ENCODE measurements around the gene ZFYVE1. TPM values are rescaled to one million over a fixed set of nuclear protein-coding genes. Genes with fewer than 3 reads are reported as not detected.

ZFYVE1 gene
- total and polyA plus RNA-seq, 10 of the 15 experiments (the other 5 are each of a cell fraction or from before 2014, with no cell fraction given): 1.2 to 13.3 (median 6.4) TPM

DNA sequence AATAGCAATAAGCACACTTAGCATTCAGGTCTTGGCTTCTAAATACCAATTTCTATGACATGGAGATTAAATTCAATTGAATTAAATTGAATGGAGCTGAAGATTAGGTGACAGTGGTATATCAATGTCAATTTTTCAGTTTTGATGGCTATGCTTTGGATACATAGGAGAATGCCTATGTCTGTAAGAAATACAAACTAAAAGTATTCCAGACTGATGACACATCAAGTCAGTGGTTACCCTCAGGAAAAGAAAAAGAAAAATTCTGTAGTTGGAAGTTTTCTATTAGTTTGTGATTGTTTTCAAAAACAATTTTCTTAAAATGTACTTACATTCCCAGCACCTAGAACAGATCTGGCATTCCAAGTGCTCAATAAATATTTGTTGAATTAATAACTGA lies 105.5 kb downstream of the ZFYVE1 start:
- BruUV-seq (replicated peaks): no TSS peak
- ChIA-PET CTCF (interaction anchor here (1.7 to 1.9 kb wide), 2 partner anchors 27 to 408 kb away, joined by 5 to 11 read pairs; no protein-coding TSS in a partner anchor), SMC1A (ENCODE audit: uncharacterized antibody, unreplicated experiment) (interaction anchor here (1.0 kb wide), 1 partner anchor 17 kb away, joined by 3 read pairs; no protein-coding TSS in a partner anchor), POLR2A (no interaction called here), RAD21 (ENCODE audit: unreplicated experiment) (no interaction called here)
- DNase-seq (ENCODE audit: low read depth, low spot score) (no peak), FAIRE-seq (no peak), ATAC-seq (no peak)
- Histone ChIP-seq H3K4me2 (ENCODE audit: control insufficient read depth, insufficient read depth) (no peak overlapping the region), H3K79me2 (ENCODE audit: control insufficient read depth, insufficient read depth, low read length) (no peaks in the 10 kb centered on the region), H3K27ac (ENCODE audit: control insufficient read depth, insufficient read depth) (no peak overlapping the region), H3K9me3 (replicated peaks; ENCODE audit: control insufficient read depth, insufficient read depth, low read length) (no peaks in the 10 kb centered on the region), H3K36me3 (ENCODE audit: control insufficient read depth in 2 of 2, insufficient read depth in 2 of 2, low read length in 1 of 2) (no peaks in the 10 kb centered on the region), H3K27me3 (replicated peaks in 1 of 2; ENCODE audit: control insufficient read depth in 2 of 2, insufficient read depth in 2 of 2, low read length in 1 of 2) (no peaks in the 10 kb centered on the region; a peak in 1 of 4 replicates), H3K9ac (ENCODE audit: control insufficient read depth, insufficient read depth, low read length) (no peak overlapping the region), H3K4me1 (ENCODE audit: control insufficient read depth, insufficient read depth, low read length) (no peaks in the 10 kb centered on the region; the same call in 1 of the 2 replicates), H3K4me3 (no peak overlapping the region), H4K20me1 (ENCODE audit: control insufficient read depth, insufficient read depth) (no peaks in the 10 kb centered on the region), H2AFZ (ENCODE audit: control insufficient read depth, low read depth, low read length) (no peak overlapping the region)
- in situ Hi-C loops (cut with MboI) (no loop called here), intact Hi-C loops (cut with micrococcal nuclease; ENCODE audit: unreplicated experiment) (no loop called here)
- TF ChIP-seq ZNF622 (IDR thresholded peaks at IDR 0.05) (no peak), EP300 (IDR thresholded peaks at IDR 0.05; ENCODE audit: borderline replicate concordance in 1 of 2, control insufficient read depth in 1 of 2, low read depth in 2 of 2, low read length in 2 of 2) (no peak), TCF7 (IDR thresholded peaks at IDR 0.05; ENCODE audit: borderline replicate concordance) (no peak), TCF12 (IDR thresholded peaks at IDR 0.05; ENCODE audit: low read depth, low read length) (no peak), BRCA1 (IDR thresholded peaks at IDR 0.05; ENCODE audit: low read depth, low read length) (no peak), IKZF1 (conservative IDR thresholded peaks at IDR 0.05) (no peak), NFIC (IDR thresholded peaks at IDR 0.05; ENCODE audit: low read depth, low read length) (no peak), PAX8 (IDR thresholded peaks at IDR 0.05) (no peak), EZH2 (IDR thresholded peaks at IDR 0.05; ENCODE audit: borderline replicate concordance, control insufficient read depth, low read depth, low read length) (no peak), KAT2A (conservative IDR thresholded peaks at IDR 0.05; ENCODE audit: control insufficient read depth, low read depth, low read length) (no peak), RUNX3 (IDR thresholded peaks at IDR 0.05; ENCODE audit: low read length) (no peak)
- TF ChIP-seq, protein P1, sequence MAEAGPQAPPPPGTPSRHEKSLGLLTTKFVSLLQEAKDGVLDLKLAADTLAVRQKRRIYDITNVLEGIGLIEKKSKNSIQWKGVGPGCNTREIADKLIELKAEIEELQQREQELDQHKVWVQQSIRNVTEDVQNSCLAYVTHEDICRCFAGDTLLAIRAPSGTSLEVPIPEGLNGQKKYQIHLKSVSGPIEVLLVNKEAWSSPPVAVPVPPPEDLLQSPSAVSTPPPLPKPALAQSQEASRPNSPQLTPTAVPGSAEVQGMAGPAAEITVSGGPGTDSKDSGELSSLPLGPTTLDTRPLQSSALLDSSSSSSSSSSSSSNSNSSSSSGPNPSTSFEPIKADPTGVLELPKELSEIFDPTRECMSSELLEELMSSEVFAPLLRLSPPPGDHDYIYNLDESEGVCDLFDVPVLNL (IDR thresholded peaks at IDR 0.05; ENCODE audit: low read depth, low read length): no peak
- TF ChIP-seq, protein P2, sequence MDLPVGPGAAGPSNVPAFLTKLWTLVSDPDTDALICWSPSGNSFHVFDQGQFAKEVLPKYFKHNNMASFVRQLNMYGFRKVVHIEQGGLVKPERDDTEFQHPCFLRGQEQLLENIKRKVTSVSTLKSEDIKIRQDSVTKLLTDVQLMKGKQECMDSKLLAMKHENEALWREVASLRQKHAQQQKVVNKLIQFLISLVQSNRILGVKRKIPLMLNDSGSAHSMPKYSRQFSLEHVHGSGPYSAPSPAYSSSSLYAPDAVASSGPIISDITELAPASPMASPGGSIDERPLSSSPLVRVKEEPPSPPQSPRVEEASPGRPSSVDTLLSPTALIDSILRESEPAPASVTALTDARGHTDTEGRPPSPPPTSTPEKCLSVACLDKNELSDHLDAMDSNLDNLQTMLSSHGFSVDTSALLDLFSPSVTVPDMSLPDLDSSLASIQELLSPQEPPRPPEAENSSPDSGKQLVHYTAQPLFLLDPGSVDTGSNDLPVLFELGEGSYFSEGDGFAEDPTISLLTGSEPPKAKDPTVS (IDR thresholded peaks at IDR 0.05; ENCODE audit: low read depth, low read length): no peak

Measured in GM12878 (cell line).